ENCODE measurements around the gene CPNE7.

The CPNE7 gene

GRCh38 chr16:89602273-89602951 is 26.9 kb downstream of the CPNE7 start:
- in situ Hi-C loops (cut with MboI; ENCODE audit: low sequenced_read_pairs): no loop called here

DNA sequence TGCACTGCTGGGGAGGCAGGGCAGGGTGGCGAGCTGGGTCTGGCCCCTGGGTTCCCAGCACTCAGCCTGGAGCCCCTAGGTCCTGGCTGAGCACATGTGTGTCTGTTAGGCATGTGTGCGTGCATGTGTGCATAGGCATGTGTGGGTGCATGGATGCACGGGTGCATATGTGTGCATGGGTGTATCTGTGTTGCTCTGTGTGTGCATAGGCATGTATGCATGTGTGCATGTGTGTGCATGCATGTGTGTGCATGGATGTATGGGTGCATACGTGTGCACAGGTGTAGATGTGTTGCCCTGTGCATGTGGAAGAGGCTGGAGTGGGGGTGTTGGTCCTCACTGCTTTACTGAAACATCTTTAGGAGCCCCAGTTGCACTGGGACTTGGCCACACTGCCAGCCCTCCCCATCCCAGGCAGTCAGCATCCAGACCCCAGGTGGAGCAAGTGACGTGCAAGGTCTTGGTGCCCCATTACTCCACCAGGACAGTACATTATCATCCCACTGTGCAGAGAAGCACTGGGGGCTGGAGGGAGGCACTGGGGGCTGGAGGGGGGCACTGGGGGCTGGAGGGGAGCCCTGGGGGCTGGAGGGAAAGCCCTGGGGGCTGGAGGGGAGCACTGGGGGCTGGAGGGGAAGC is 27.5 kb downstream of the CPNE7 start:
- in situ Hi-C loops (cut with MboI; ENCODE audit: low sequenced_read_pairs): no loop called here

DNA sequence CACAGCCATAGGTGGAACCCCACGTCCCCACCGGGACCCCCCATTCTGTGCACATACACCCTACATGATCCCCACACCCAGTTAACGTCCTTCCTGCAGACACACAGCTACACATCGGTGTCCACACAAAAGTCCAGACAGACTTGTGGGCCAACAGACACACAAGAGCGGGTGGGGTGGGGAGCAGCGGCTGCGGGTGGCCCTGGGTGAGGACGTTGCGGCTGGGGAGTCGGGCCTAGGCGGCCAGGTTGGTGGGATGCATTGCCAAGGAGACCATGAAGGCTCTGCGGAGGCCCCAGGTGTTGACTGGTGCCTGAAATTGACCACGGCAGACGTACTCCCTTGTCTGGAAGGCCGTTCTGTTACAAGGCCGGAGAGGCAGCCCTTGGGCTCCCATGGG is 29.2 kb downstream of the CPNE7 start:
- in situ Hi-C loops (cut with MboI; ENCODE audit: low sequenced_read_pairs): no loop called here

GRCh38 chr16:89605186-89605970 is 29.8 kb downstream of the CPNE7 start:
- in situ Hi-C loops (cut with MboI; ENCODE audit: low sequenced_read_pairs): no loop called here

- in situ Hi-C loops (cut with MboI; ENCODE audit: low sequenced_read_pairs): no loop called here
These were observed 30.4 kb downstream of the CPNE7 start for GRCh38 chr16:89606006-89606405.

GRCh38 chr16:89607453-89607852 is 31.9 kb downstream of the CPNE7 start:
- in situ Hi-C loops (cut with MboI; ENCODE audit: low sequenced_read_pairs): no loop called here

GRCh38 chr16:89607937-89608740 is 32.6 kb downstream of the CPNE7 start:
- in situ Hi-C loops (cut with MboI; ENCODE audit: low sequenced_read_pairs): no loop called here

DNA sequence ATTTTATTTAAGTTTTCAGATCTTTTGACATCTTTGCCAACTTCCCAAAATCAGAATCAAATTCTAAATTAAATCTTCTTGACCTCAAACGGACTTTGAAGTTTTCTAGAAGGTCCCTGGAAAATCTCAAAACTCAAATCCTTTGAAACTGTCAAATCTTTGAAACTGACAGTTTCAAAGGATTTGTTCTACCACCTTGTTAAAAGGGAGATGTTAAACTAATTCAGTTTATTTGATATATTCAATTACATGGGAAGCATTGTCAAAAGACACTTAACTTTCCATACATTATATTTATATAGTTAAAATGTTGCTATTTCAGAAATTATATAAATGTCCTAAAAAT is 34.5 kb downstream of the CPNE7 start:
- in situ Hi-C loops (cut with MboI; ENCODE audit: low sequenced_read_pairs): no loop called here

DNA sequence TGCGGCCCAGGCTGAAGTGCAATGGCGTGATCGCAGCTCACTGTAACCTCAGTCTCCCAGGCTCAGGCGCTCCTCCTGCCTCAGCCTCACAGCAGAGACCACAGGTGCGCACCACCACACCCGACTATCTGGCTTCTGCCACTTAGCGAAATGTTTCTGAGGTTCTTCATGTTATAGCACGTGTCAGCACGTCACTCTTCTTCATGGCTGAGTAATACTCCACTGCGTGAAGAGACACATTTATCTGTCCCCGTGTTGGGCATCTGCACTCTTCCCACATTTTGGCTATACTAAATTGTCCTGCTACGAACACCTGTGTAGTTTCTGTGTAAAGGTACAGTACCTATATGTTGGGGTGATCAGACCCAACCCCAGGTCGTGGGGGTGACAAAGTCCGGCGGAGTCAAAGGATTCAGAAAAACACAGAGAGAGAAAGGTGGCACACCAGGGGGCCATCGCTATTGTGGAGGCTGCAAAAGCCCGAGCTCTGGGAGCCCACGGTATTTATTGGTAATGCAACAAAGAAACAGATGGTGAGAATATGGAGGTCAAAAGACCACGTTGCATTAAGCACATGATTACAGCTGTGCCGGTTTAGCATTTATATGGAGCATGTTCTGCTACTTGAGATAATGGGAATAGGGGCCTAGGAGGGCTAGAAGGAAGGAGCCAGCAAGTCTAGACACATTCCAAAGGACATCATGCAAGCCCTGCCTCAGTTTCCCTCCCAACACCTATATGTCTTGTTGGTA is 37.0 kb downstream of the CPNE7 start:
- in situ Hi-C loops (cut with MboI; ENCODE audit: low sequenced_read_pairs): no loop called here

DNA sequence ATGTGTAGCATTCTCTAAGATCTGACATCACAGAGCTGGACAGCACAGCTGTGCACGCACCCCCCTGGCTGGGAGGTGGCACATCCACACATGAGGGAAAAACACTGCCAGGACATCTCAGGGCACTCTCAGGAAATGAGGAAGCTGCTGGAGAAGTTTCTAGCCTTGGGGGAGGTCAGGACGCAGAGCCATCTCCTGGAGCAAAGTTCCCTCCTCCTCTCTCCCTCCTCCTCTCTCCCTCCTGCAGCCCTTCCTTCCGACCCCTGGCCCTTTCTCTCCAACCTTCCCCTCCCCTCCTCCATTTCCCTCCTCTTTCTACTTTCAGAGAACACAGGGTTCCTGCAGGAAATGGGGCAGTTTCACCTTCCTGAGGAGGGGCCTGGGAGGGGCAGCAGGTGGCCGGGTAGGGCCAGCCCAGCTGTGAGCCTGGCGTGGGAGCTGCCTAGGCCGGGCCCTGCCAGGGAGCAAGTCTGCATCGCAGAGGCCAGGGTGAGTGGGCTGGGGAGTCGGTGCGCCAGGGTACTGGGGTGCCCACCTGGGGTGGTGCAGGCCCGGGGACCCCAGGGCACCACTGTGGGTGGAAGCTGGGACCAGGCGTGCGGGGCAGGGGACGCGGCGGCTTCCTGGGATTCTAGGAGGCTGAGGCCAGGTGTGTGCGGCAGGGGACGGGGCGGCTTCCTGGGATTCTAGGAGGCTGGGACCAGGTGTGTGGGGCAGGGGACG is 37.8 kb downstream of the CPNE7 start, which contains the start of gene DPEP1:
TSS of gene DPEP1 (plus strand) at position 412 of the 723 bp plus-strand sequence. CDS start 16,769 bp downstream, outside the sequence.
- in situ Hi-C loops (cut with MboI; ENCODE audit: low sequenced_read_pairs): no loop called here

GRCh38 chr16:89613954-89614459 is 38.4 kb downstream of the CPNE7 start:
- in situ Hi-C loops (cut with MboI; ENCODE audit: low sequenced_read_pairs): no loop called here

- in situ Hi-C loops (cut with MboI; ENCODE audit: low sequenced_read_pairs): no loop called here
These were observed 39.6 kb downstream of the CPNE7 start for GRCh38 chr16:89615176-89615575.

DNA sequence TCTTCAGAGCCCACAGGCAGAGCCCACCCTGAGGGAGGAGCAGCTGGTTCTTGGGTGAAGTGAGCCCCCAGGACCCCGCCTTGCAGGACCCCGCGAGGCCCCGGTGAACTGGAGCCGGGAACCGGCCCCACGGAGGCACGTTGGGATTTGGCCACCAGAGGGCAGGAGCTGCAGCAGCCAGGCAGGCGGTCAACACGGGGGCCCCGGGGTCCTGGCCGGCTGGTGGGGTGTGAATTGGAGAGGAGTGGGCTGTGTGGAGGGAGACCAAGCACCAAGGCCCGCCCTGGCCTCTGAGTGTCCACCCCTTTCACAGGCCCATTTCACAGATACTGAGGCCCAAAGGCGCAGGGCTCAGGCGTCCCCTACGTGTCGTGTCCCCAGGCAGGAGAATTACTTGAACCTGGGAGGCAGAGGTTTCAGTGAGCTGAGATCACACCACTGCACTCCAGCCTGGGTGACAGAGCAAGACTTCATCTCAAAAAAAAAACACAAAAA is 40.1 kb downstream of the CPNE7 start:
- in situ Hi-C loops (cut with MboI; ENCODE audit: low sequenced_read_pairs): no loop called here

DNA sequence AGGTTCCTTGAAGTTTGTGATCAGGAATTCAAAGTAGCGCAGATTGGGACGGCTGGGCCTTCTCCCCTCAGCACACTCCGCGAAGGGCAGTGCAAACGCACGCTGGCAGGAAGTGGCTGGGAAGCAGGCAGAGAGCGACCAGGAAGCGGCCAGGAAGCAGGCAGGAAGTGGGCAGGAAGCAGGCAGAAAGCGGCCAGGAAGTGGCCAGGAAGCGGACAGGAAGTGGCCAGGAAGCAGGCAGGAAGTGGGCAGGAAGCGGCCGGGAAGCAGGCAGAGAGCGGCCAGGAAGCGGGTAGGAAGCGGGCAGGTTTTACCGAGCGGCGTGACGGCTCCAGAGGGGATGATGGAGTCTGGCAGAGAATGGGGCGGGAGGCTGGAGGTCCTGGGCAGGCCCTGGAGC is 41.1 kb downstream of the CPNE7 start:
- in situ Hi-C loops (cut with MboI; ENCODE audit: low sequenced_read_pairs): no loop called here

DNA sequence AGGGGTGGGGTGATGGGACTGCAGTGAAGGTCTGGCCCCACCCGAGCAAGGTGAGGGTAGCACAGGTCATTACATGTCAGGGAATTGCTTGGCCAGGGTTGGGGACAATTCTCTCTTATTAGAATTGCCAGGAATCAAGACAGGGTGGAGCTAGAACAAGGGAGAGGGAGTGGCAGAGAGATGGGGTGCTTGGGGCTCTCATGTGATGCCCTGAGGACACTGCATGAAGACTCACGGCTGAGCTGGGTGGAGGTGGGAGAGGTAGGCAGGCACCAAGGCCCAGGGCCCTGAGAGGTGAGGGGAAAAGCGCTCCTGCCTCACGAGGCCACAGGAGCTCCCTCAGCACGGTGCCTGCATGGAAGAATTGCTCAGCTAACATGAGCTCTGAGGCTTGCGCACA is 41.5 kb downstream of the CPNE7 start:
- in situ Hi-C loops (cut with MboI; ENCODE audit: low sequenced_read_pairs): no loop called here

DNA sequence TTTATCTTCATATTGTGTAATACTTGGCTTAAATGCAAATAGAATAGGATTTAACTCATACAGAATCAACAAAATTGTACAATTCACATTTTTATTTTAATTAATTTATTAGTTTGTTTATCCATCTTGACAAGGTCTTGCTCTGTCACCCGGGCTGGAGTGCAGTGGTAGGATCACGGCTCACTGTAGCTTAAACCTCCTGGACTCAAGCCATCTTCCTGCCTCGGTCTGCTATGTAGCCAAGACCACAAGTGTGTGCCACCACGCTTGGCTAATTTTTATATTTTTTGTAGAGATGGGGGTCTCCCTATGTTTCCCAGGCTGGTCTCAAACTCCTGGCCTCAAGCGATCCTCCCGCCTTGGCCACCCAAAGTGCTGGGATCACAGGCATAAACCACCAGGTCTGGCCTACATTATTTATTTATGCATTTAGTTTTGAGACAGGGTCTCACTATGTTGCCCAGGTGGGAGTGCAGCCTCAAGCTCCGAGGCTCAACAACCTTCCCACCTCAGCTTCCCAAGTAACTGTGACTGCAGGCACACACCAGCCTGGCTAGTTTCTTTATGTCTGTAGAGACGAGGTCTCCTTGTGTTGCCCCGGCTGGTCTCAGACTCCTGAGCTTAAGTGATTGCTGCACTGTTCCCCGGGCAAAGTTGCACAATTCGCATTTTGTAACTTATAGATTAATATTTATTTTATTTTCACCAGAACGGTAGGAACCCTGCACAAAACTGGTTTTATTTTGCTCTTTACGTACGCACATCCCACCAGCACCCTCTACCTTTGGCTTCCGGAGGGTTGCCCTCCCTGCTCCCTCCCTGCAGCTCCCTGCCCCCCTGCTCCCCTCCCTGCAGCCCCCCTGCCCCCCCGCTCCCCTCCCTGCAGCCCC is 42.8 kb downstream of the CPNE7 start:
- in situ Hi-C loops (cut with MboI; ENCODE audit: low sequenced_read_pairs): no loop called here

DNA sequence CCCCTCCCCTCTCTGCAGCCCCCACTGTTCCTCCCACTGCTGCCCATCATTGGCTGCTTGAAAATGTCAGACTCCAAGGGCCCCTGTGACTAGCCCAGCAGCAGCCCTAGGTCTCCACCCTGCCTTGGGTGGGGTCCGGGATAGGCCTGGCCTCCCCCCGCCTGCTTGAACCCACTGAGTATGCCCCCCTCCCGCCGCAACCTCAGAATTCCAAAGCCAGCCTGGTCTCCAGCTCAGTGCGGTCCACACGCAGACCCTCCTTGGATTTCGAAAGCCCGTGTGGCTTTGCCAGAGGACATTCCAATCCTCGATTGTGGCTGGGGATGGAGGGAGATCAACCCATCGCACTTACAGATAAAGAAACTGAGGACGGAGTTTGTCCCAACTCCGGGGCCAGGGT is 44.3 kb downstream of the CPNE7 start:
- in situ Hi-C loops (cut with MboI; ENCODE audit: low sequenced_read_pairs): no loop called here

DNA sequence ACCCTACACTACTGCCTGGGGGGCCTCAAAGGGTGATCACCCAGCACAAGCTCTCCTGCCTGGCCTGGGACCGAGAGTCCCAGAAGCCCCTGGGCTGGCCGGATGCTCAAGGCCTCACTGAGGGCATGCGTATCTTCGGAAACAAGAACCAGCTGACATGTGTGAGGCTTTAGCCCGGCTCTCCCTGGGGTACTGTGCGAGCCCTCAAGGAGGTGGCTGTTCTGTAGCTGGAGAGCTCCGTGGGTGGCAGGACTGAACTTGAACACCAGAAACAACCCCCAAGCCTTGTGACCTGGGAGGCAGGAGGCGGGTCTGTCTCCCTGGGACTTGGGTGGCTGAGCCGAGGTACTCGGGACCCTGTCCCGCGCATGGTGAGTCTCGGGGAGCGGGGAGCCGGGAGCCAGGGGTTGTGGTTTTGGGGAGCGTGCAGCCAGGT is 44.9 kb downstream of the CPNE7 start:
- in situ Hi-C loops (cut with MboI; ENCODE audit: low sequenced_read_pairs): no loop called here

All from hTERT RPE-1 (cell line).